Measurements from ENCODE around the gene PGF.

DNA sequence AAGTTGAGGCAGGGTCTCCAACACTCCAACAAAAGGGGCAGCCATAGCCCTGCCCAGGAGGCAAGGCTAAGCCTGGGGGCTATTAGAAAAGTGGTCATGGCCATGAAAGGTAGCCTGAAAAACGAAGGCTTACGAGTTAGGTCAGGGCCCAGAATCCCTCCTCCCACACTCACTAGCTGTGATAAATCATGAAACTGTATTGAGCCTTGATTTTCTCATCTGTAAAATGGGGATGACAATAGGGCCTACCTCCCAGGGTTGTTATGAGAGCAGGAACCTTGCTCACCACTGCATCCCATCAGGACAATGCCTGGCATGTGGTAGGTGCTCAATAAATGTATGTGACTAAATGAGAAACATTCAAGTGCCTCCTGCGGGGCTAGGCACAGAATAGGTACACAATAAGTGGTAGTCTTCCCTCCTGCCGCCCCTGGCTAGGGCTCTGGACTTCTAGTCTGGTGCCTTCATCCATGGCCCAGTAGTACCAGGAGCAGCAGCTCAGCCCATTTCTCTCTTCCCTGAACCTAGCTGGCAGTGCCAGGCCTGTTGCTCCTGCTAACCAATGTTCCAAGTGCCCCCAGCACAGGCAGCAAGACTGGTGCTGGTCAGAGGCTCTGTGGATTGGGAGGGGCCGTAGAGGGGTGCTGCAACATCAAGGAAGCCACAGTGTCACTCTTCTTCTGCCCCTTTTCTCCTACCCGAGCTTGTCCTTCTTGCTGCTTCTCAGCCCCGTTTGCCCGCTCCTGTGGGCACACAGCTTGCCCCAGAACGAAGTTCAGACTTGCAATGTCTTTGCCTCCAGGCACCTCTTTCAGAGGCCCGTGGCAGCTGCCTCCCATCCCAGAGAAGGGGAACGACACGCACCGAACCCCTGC is 7.8 kb downstream of the PGF start:
- TF ChIP-seq EZH2 (IDR thresholded peaks at IDR 0.05; ENCODE audit: low read length): no peak
- TF ChIP-seq, protein P1, sequence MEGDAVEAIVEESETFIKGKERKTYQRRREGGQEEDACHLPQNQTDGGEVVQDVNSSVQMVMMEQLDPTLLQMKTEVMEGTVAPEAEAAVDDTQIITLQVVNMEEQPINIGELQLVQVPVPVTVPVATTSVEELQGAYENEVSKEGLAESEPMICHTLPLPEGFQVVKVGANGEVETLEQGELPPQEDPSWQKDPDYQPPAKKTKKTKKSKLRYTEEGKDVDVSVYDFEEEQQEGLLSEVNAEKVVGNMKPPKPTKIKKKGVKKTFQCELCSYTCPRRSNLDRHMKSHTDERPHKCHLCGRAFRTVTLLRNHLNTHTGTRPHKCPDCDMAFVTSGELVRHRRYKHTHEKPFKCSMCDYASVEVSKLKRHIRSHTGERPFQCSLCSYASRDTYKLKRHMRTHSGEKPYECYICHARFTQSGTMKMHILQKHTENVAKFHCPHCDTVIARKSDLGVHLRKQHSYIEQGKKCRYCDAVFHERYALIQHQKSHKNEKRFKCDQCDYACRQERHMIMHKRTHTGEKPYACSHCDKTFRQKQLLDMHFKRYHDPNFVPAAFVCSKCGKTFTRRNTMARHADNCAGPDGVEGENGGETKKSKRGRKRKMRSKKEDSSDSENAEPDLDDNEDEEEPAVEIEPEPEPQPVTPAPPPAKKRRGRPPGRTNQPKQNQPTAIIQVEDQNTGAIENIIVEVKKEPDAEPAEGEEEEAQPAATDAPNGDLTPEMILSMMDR (optimal IDR thresholded peaks at IDR 0.05 in 1 of 3, IDR thresholded peaks at IDR 0.05 in 1 of 3, conservative IDR thresholded peaks at IDR 0.05 in 1 of 3; ENCODE audit: extremely low read depth in 1 of 3, insufficient read depth in 2 of 3, low read length in 3 of 3): no peak

Data from keratinocyte (primary cell).